Measurements from ENCODE around the gene MT2A.

GRCh38 chr16:56629531-56629930 lies 21.1 kb downstream of the MT2A start:
- TF ChIP-seq CTCF (IDR thresholded peaks at IDR 0.05), result no peak
- TF ChIP-seq POLR2A (IDR thresholded peaks at IDR 0.05), result no peak
- TF ChIP-seq POLR2AphosphoS5 (IDR thresholded peaks at IDR 0.05), result no peak
- TF ChIP-seq EP300 (IDR thresholded peaks at IDR 0.05), result no peak

All from sigmoid colon (tissue), 4 donors.